Cerebellar nuclear complex (tissue), 1 donor: Measurements from ENCODE around the gene WSB2.
"Not testable (repeated sequence)": the region's sequence is repeated elsewhere in the genome, so short reads cannot be mapped to it uniquely, and the experiment has no call there.

Source experiments
- DNase-seq, 2 experiments: peaks; one replicate each; lab custom pipeline; 2025; lab: John Stamatoyannopoulos, UW

WSB2 gene

DNA sequence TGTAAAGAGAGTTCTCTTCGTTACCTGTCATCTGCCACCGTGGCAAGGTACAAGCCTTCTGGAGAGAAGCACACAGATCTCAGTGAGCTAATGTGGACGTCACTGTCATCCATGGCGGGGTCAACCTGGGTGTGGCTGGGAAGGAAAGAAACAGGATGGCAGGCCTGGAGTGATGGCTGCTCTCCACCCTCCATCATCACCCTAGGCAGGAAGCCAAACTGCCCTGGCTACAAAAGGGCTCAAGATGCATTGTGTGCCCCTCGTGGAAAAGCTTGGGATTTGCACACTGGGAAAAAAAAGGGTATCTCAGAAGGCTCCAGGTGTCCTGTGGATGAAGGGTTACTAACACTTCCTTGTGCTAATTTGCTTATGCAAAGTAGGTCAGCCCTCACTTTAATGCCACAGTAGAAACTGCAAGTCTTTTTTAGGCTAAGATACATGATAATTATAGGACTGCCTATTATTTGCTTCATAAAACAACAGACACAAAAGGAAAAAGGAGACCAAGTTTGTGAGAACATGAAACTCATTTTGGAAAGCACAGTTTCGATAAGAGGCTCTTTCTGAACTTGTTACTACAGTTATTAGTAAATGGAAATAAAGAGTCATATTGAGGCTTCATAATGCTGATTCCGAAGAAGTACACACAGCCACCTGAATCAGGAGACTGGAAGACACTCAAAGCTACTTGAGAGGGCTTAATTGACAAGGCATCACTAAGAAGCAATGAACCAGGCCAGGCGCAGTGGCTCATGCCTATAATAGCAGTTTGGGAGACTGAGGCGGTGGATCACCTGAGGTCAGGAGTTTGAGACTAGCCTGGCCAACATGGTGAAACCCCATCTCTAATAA lies 25.6 kb downstream of the WSB2 start:
- DNase-seq: no peak

DNA sequence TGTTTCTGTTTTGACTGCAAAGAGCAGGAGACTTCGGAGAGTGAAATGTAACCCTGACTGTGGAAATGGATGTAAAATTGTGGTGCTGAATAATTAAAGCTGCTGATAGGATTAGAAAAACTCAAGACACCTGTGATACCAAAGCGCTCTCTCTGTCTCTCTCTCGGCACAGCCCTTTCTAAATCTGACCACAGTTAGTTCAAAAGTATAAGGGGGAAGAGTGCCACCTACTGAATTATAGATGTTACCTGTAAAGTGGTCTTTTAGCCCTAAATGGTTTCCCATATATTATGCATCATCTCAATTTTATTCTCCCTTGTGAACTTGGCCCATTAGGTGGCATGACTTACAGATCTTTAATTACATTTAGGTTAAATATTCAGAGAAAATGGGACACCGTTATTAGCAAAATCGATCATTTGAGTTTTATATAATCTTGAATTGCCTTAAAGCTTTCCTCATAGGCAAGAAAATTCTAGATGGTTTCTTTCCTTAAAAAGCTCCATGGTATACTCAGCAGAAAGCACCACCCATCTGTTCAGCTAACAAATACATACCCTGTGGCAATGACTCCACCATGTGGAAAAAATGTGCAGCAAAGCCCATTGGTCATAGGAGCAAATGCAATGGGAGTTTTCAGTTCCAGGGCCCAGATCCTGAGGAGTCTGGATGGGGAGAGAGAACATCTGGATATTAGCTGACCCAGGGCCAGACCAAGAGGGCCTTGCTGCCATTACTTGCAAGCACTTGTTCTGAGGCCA lies 26.4 kb downstream of the WSB2 start:
- DNase-seq: no peak

DNA sequence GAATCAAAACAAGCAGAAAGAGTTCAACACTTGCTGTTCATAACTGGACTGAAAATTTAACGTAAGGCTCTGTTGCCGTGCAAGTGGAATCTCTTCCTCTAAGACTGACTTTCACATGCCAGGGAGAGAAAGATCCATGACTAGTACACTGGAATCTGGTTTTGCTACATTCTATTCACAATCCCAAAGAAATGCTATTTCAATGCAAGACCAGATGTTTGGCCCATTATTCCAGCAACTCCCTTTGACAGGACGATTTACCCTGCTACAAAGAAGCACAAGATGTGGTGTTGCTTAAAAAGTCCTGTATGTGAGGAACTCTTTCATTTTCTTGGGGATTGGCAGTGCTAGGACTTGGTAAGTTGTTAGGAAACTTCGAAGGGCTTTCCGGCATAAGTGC lies 27.1 kb downstream of the WSB2 start:
- no peak for DNase-seq

DNA sequence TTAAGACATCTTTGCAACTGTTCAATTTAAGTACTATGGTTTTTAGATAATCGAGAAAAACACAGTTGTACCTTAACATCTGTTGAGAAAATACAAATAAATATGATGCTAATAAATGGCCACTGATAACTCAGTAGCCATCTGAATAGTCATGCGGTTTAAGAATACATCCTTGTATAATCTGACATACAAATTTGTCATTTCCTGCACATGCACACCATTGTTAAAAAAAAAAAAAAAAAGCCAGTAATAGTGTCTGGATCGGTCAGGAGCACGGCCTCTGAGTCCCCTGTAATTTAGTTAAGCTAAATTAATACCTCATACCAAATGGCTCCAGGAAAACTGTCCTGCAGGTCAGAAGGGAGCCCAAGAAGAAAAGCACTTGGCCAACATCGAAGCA lies 27.7 kb downstream of the WSB2 start:
- DNase-seq: no peak

DNA sequence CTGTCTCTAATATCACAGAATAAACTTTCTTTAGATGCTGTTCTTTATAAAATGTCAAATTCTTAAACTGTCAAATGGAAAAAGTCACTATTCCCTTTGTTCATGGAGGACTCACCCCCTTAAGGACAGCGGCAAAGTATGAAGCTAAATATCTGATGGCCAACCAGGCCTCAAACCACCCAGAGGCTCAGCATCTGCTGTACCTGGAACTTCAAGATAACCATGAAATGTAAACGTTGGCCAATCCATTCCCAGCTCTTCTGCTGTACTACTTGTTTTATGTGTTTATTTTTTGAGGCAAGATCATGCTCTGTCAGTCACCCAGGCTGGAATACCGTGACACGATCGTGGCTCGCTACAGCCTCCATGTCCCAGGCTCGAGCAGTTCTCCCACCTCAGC lies 28.8 kb downstream of the WSB2 start:
- DNase-seq: no peak

DNA sequence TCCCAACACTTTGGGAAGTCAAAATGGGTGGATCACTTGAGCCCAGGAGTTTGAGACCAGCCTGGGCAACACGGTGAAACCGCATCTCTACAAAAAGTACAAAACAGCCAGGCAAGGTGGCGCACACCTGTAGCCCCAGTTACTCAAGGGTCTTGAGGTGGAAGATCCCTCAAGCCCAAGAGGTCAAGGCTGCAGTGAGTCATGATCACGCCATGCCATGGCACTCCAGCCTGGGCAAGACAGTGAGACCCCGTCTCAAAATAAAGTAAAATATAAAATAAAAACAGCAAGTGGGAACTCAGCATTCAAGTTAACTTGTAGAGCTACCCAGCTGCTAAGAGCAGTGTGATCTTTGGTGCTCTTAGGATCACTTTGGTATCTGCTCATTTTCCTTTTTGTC lies 31.8 kb downstream of the WSB2 start:
- no peak for DNase-seq

DNA sequence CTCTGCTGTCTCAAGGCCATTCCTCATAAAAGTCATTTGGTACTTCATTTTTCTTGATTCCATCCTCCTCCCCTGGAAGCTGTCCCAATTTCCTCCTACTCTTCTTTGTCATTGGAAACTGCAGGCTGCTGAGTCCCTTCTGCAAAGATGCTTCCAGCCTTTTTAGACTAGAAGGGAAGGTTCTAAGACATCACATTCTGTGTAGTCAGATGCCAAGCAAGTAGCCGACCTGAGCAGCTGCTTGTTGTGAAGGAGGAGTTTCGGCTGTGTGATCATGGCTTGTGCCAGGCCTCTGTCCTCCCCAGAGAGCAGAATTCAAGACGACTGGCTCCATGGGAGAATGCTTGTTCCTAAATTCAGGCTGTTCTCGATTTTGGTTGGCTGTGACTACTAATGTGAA lies 35.8 kb downstream of the WSB2 start:
- DNase-seq: no peak

DNA sequence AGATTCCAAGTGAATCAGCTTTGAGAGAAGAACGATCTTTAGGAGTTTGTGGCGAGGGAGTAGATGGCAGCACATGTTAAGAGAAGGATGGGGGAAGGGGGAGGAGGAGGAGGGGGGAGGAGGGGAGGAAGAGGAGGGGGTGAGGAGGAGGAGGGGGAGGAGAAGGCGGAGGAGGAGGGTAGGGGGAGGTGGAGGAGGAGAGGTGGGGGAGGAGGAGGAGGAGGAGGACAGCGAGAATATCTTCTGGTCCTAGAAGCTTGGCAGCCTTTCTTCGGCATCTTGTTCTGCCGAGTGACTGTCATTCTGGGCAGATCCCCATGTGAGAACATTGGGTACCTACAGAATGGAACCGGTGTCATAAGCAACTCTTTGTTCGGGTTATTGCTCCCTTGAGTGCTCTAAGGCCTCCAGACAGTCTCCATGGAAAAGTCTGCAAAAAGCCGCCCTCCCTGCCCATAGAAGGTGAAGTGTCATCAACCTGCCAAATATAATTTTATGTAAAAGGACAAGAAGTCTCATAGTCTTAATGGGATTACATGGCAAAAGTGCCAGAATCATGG lies 37.6 kb downstream of the WSB2 start:
- no peak for DNase-seq

DNA sequence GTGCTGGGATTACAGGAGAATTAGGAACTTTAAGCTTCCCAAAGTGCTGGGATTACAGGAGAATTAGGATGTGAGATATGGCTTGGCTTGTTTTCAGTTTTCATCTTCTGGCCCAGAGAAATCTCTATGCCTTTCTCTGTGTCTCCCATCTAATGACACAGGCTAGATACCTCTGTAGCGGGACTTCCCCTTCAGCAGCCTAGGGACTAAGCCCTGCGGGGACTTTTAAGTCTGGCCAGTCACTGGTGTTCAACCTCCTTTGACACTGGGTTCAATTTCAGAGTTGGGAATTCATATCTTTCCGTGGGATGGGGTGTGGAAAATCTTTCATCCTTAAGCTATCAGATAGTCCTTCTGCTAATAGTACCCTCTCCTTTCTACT lies 38.3 kb downstream of the WSB2 start:
- no peak for DNase-seq

DNA sequence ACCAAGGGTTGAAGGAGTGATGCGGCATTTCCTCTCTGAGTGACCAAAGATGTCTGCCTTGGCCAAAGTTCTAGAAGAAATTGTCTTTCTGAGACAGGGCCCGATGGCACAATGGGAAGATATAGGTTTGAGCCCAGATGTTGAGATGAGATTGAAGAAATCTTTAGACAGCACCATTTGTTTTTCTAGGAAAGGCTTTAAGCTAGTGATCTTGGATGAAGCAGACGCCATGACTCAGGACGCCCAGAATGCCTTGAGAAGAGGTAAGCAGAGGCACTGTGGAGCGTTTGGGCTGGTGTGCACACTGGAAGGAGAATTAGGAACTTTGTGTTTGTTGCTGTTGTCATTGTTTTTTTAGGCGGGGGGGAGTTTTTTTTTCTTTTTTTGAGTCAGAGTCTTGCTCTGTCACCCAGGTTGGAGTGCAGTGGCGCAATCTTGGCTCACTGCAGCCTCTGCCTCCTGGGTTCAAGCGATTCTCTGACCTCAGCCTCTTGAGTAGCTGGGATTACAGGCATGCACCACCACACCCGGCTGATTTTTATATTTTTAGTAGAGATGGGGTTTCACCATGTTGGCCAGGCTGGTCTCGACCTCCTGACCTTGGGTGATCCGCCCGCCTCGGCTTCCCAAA lies 38.8 kb downstream of the WSB2 start:
- DNase-seq: not testable (repeated sequence)

DNA sequence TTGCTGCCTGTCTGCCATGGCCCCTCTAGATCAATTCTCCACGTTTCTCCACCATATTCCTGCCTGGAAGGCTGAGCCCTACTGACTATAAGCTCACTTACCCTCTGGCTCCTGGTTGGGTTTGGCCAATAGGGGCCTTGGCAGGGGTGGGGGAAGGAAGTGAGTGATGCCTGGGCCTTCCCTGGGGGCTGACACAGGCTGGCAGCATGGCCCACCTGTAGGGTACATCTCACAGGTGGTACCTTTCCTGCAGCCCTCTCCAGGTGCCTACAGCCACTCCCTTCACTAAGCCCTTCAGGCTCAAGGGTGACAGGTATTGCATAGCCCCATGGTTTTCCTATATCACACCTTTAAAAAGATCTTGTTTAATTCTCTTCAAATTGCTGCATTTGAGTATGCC lies 40.9 kb downstream of the WSB2 start:
- DNase-seq: no peak

DNA sequence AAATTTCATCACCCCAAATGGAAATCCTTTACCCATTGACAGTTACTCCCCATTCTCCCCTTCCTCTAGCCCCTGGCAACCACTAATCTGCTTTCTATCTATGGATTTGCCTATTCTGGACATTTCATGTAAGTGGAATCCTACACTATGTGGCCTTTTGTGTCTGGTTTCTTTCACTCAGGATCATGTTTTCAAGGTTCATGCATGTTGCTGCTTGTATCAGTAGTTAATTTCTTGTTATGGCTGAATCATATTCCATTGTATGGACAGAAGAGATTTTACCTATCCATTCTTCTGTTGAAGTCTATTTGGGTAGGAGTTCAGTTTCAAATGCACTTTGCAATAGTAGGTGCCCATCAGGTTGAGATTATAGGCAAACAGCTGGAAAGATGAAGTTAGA lies 43.1 kb downstream of the WSB2 start:
- DNase-seq: no peak

DNA sequence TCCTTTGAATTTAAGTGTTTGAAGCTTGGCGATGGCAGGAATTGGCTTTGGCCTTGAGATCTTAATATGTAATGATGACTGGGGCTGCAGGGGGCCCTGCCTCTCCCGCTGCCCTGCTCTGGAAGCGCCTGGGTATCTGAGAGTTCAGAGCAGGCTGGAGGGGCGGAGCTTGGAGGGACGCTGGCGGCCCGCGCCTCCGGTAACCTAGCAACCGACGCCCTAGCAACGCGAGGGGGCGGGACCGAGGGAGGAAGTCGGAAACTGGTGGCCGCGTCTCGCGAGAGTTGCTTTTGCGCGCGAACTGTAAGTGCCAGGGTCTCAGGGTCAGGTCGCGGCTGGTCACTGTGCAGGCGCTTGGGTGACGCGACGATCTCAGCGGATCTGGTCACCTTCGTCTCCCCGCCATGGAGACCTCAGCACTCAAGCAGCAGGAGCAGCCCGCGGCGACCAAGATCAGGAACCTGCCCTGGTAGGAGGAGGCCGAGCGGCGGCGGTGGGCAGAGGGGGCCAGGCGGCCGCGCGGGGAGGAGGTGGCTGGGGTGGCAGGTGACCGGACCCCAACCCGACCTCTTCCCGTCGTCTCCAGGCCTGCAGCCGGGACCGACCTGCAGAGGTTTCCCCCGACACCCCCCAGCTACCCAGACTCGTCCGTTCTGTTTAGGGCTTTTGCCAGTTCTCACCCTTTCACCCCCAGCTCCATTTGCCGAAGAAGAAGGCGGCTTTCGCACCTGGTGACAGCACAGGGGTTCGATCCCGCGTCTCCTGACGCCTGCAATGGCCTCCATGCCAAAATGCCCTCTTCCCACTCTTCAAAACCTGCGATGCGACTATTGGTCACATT lies 44.3 kb downstream of the WSB2 start, which contains the start of gene RFC5:
TSS of gene RFC5 (plus strand) at position 280 of the 841 bp plus-strand sequence. CDS start at position 405, 125 bp downstream.
- DNase-seq: peak; percentile 49 to 65

DNA sequence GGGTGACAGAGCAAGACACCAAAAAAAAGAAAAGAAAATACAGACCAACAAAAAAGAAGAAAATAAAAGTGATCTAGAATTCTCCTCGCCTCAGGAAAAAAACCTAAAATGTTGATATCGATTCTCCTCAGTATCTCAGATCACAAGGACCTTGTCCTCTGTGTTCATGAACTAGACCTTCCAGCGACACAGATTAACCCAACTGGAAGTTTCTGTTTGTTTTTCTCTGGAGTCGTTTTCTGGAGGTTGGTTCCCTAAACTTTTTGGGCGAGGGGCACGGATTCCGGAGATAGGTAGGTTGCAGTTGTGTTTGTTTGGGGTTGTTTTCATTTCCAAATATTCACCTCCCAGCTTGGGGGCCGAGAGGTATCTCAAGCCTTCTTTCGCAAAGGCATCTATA lies 45.0 kb downstream of the WSB2 start:
- DNase-seq: no peak

DNA sequence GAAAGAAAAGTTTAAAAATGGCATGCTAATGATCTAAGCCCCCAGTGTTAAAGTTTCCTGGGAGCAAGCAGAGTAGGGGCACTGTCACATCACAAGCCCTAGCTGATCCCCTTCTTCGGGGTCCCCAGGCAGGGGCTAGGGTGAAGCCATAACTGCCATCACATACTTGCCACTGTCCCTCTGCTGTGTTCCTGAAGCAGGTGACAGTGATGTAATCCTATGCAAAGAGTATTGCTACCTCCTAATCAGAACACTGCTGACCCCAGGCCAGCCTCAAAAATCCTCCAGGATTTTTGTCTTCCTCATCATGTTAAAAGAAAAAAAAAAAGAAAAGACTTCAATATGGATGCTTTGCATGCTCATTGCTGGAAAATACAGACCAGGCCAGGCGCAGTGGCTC lies 45.7 kb downstream of the WSB2 start:
- DNase-seq: no peak

DNA sequence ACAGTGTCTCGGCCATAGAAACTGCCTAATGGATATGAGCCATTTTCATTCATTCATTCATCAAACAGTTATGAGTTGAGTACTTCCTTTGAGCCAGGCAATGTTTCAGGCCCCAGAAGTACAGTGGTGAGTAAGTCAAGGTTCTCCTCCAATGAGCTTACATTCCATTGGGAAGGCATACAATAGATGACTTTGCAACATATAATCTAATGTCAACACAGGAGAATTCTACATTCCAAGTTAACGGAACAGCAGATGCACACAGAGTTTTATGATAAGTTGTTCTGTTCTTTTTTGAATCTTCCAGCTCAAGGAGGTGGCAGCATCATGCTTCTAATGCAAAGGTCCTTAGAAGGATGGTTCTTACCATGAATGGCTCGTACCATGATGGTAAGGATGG lies 47.7 kb downstream of the WSB2 start:
- no peak for DNase-seq

DNA sequence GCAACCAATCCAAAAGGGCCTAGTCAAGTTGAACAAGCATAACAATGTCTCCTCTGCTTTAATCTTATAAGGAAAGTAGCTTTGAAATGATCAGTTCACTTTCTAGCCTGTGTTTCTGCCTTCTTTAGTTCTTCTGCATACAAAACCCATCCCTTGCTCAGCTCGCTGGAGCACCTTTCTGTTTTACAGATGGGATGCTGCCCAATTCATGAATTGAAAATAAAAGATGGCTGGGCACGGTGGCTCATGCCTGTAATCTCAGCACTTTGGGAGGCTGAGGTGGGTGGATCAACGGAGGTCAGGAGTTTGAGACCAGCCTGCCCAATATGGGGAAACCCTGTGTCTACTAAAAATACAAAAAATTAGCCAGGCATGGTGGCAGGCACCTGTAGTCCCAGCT lies 49.0 kb downstream of the WSB2 start:
- no peak for DNase-seq

DNA sequence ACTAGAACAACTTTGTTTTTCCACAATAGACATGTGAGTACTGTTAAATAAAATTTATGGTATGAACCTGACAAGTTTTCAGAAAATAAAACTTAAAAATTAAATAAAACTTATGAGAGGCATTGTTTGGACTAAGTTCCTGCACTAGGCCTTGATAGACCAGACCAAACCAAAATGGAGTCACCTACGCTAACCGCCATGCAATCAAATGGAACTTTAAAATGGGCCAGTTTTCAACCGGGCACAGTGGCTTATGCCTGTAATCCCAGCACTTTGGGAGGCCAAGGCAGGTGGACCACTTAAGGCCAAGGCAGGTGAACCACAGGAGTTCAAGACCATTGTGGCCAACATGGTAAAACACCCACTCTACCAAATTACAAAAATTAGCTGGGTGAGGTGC lies 49.6 kb downstream of the WSB2 start:
- DNase-seq: no peak

DNA sequence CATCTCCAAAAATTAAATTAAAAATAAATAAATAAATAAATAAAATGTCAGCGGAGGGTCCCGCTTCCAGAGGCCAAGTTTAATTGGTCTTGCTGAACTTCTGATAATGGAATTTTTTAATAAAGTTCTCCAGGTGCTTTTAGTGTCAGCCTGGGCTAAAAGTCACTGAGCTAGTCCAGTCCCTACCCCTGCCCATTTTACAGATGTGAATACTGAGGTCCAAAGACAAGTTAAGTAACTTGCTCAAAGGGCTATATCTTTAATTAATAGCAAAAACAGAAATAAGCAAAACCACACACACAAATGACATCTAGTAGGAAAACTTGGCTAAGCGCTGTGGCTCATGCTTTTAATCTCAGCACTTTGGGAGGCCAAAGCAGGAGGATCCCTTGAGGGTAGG lies 50.1 kb downstream of the WSB2 start:
- DNase-seq: no peak

DNA sequence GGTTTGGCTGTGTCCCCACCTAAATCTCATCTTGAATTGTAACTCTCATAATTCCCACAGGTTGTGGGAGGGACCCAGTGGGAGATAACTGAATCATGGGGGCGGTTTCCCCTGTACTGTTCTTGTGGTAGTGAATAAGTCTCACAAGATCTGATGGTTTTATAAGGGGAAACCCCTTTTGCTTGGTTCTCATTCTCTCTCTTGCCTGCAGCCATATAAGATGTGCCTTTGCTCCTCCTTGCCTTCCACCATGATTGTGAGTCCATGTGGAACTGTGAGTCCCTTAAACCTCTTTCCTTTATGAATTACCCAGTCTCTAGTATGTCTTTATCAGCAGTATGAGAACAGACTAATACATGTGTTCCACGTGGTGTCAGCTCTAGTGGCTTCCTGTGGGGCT lies 61.2 kb downstream of the WSB2 start:
- not testable (repeated sequence) for DNase-seq

DNA sequence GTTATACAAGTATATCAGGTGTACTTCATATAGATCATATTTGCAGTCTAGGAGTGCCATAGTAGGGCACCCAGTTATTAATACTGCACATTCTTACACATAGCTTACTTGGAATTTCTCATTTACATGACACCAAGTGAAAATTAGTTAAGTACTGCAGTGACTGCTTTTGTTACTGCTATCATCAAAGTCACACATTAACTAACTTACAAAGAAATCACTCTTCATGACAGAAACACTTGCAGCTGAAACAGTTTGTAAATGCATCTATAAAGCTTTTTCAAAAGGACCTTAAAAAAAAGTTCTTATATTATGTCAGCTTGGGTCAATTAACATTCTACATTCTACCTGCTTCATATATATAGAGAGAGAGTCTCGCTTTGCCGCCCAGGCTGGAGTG lies 62.3 kb downstream of the WSB2 start:
- no peak for DNase-seq
